ENCODE measurements around the gene RGS1.

Gene RGS1

DNA sequence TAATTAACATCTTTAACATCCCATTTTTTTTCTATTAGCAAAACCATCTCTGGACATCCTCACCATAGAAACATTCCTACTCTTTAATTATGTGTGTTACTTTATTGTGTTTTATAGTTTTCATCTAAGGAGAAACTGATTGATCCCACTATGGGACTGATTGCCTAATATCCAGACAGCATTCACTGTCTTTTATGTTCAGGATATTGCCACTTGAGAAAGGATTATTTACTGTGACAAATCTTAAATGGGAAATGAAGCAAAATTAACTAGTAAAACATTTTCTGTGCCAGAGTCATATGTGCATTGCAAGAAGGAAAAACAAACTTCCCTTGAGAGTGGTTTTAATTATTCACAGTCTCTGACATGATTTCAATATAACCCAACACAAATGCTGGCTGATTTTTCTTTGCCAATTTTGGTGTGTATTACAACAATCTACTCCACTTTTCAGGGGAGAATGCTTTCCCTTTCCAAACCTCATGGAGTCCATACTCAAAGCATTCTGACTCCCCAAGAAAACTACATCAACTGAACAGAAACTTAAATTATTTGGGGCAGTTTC is 44.6 kb downstream of the RGS1 start:
- no peak for DNase-seq (ENCODE audit: low read depth)

DNA sequence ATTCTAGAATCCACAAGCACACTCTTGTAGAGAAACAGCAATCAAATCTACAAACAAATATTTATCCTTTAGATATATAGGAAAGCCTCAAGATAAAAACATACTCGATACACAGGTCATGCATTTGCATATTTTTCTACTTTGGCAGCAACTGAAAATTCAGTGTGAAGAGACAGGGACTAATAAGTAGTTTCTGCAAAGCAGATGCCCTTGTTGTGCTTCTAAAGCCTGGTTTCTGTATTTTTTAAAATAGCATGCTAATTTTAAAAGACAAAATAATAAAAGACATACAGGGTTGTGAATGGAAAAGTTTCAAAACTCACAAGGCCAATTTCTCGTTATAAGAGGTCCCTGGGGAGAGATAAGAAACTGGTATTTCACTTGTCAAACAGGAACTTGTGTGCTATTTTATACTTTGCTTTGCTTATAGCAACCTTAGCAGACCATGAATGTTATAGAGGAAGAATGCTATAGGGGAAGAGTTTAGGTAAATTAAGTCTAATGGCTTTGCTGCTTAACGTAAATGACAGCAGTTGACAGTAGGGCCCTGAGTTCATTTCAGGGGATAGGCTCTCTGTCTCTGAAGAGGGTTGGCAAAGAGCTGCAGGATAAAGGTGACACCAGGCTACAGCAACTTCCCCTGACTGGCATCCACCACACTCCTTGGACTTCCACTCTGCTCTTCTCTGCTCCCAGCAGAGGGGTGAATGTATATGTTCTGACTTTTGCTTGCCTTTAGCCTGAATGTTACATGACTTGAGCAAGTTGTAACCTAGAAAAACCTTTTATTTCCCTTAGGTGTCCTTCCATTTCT is 51.0 kb downstream of the RGS1 start:
- DNase-seq (ENCODE audit: low read depth) = no peak

DNA sequence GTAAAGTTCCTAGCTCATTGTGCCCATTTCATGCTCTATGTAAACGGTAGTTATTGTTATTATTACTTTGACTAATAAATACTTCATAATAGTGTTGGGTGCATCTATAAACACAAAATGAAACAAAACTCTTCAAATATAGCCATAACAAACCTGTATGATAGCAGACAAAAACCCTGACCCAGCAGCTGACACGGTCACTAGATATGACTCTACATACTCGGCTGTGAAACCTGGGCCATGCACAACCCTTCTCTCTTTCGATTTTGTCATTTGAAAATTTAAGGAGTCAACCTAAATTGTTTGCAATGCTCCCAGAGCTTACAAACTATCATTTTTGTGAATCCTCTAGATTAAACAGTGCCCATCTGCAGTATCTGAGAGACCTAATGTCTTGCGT is 52.3 kb downstream of the RGS1 start:
- DNase-seq (ENCODE audit: low read depth) = no peak

DNA sequence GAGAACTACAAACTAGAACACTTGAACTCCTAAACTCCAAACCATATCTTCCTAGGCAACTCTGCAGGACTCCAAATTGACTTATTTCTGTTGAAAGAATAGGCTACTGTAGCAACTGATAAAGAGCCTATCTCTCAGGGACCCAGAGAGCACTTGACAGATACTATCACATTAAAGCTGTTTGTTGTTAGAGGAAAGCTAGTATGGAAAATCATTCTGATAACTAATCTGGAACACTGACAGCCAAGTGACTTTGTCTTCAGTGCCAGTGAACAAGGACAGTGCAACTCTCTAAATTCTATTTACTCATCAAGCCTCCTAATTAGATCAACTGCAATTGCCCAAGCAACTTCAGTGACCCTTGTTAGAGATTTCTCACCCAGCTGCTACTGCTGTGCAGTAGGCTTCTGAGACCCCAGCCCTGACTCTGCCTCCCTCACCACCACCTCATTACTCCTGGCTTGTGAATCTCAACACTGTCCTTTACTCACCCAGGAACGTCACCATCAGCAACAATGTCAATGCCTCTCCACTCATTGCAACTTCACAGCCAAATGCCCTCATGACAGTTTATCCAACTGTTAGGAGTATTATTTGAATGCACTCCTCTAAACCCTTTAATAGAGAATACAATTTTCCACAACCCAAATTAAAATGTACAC is 53.0 kb downstream of the RGS1 start:
- DNase-seq (ENCODE audit: low read depth) = no peak

DNA sequence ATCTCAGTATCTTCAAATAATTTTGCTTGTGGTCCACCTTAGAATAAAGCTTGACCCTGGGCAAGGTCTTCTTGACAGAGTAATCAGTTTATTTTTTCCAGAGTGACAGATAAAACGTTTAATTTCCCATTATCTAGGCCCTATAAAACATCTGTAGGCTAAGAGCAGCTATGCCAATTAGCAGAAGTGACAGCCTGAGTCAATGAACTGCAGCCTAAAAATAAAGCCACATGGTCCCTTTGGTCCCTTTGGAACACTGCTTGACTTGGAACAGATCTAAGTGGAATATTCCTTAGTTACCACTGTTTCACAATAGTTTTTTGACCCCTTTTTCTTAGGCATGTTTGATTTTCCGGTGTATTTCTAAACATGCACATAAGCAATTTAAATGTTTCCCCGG is 54.0 kb downstream of the RGS1 start:
- DNase-seq (ENCODE audit: low read depth) = no peak

Data from stromal cell of bone marrow (primary cell).